Stomach (tissue), 4 donors: ENCODE data around the gene SPOCK2.

Experiments used
- CTCF ChIP-seq, 7 experiments: fragments of 450-650 bp in 4 of 7; fragments of 200-600 bp in 3 of 7; sonication (generic) in 3 of 7; IDR thresholded peaks; one replicate each; pipeline ENCODE4 v1.5.1; 2016 to 2019; ENCODE audit warnings: antibody characterized with exemption in 7 of 7, control low read depth in 2 of 7, mild to moderate bottlenecking in 1 of 7
- POLR2AphosphoS5 ChIP-seq, 3 donors: sonication (generic); formaldehyde crosslinking; IDR thresholded peaks; one replicate each; pipeline ENCODE4 v1.6.1; 2016; ENCODE audit warnings: antibody characterized with exemption in 3 of 3

DNA sequence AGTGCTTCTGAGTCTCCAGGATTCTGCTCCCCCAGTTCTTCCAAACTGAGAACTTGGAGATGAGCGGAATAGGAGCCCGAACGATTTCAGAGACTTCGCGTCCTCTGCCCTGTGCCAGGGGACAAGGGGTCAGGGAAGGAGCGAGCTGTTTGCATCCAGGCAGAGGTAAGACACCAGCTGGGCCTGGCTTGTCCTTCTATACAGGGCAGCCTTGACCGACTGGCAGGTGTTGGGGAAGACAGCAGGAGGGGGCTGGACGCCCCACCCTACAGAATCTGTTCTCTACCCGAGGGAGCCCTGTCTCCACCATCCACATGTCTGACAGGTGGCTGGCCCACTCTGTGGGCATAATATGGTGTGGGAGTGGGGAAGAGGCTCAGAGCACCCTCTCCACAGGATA, 7.1 kb downstream of the SPOCK2 start:
- TF ChIP-seq CTCF (IDR thresholded peaks at IDR 0.05) = no peak
- TF ChIP-seq POLR2AphosphoS5 (IDR thresholded peaks at IDR 0.05) = no peak
